ENCODE data around the gene CDC25A. TPM values are rescaled to one million over a fixed set of nuclear protein-coding genes. Genes with fewer than 3 reads are reported as not detected.

Gene CDC25A
- total and polyA plus RNA-seq, 7 experiments from 2014 or later: 0.61 to 20.7 TPM; not detected in 5

- Histone ChIP-seq H3K36me3 (ENCODE audit: control insufficient read depth in 2 of 3, insufficient read depth in 3 of 3, low read length in 3 of 3) (no peaks in the 10 kb centered on the region), H3K4me3 (ENCODE audit: low read length) (no peak overlapping the region), H3K4me1 (ENCODE audit: control insufficient read depth in 2 of 2, insufficient read depth in 2 of 2, low read length in 2 of 2) (no peaks in the 10 kb centered on the region), H3K27me3 (ENCODE audit: control insufficient read depth in 2 of 2, insufficient read depth in 2 of 2, low read length in 2 of 2) (no peaks in the 10 kb centered on the region), H3K27ac (ENCODE audit: low read depth, low read length) (no peak overlapping the region), H3K9me3 (ENCODE audit: control insufficient read depth in 2 of 3, low read length in 3 of 3) (peaks cover 0 to 6% (median 5%) of the 10 kb centered on the region in 3 experiments)
- POLR2A ChIA-PET: no interaction called here
- H3K36me3 Mint-ChIP-seq: no peaks in the 10 kb centered on the region
- H3K27me3 Mint-ChIP-seq: peaks cover 0 to 10% (median 0%) of the 10 kb centered on the region in 5 donors
- H3K27ac Mint-ChIP-seq: no peak overlapping the region
- DNase-seq: no peak
- H3K9me3 Mint-ChIP-seq: peaks cover 0 to 11% (median 0%) of the 10 kb centered on the region in 11 donors
- intact Hi-C loops (cut with micrococcal nuclease): no loop called here
- peaks cover 0 to 6% (median under 1%) of the 10 kb centered on the region in 7 donors for H3K4me1 Mint-ChIP-seq
- CTCF ChIA-PET: no interaction called here
- no peak for ATAC-seq
- H3K4me3 Mint-ChIP-seq: no peak overlapping the region
Measured at GRCh38 chr3:48107227-48107626, 81.0 kb downstream of the CDC25A start.

Small RNAs within 50 kb of the gene (microRNA-seq; reads per million reads assigned to microRNA genes)
- gene MIR4443 (ENCODE audit: borderline microRNAs expressed): 5.2 reads per million, percentile 4 among the genes with 10 or more reads in this experiment

Other genes starting within 250 kb of the CDC25A start
- 100 to 1,000 TPM in 1 of 5 experiments, 10 to 100 TPM in 4; 34.3 to 116 (median 40.3) TPM for gene MAP4, start 172.0 kb downstream of the CDC25A start, total RNA-seq
- 10 to 100 TPM; 12.0 to 23.7 TPM for gene MAP4, start 172.0 kb downstream of the CDC25A start, polyA plus RNA-seq
- gene CAMP, start 35.1 kb upstream of the CDC25A start, total RNA-seq: under 1 TPM in 1 of 5 experiments, not detected in 4; 0.54 TPM
- gene CAMP, start 35.1 kb upstream of the CDC25A start, polyA plus RNA-seq: not detected
- gene ZNF589, start 52.7 kb upstream of the CDC25A start, total RNA-seq: 10 to 100 TPM; 37.7 to 64.0 (median 40.2) TPM
- 1 to 10 TPM; 5.1 to 9.2 TPM for gene ZNF589, start 52.7 kb upstream of the CDC25A start, polyA plus RNA-seq
- gene NME6, start 113.0 kb upstream of the CDC25A start, total RNA-seq: 10 to 100 TPM; 10.8 to 35.9 (median 34.9) TPM
- gene NME6, start 113.0 kb upstream of the CDC25A start, polyA plus RNA-seq: 10 to 100 TPM; 48.6 to 65.5 TPM
- gene SPINK8, start 145.2 kb upstream of the CDC25A start, total RNA-seq: not detected
- not detected for gene SPINK8, start 145.2 kb upstream of the CDC25A start, polyA plus RNA-seq
- gene FBXW12, start 183.8 kb upstream of the CDC25A start, total RNA-seq: not detected
- not detected for gene FBXW12, start 183.8 kb upstream of the CDC25A start, polyA plus RNA-seq
- gene PLXNB1, start 241.7 kb upstream of the CDC25A start, total RNA-seq: 1 to 10 TPM in 4 of 5 experiments, under 1 TPM in 1; 0.79 to 3.3 (median 2.7) TPM
- gene PLXNB1, start 241.7 kb upstream of the CDC25A start, polyA plus RNA-seq: not detected

All from naive thymus-derived CD4-positive, alpha-beta T cell (primary cell).